GM19351 (cell line): ENCODE data around the gene MAP3K14.

Experiments used
- ATAC-seq: cut with Tn5 transposase; IDR thresholded peaks from one replicate; pipeline ENCODE4 v1.9.1; 2021; ENCODE audit warnings: mild to moderate bottlenecking, moderate library complexity; ENCODE audit not compliant: unreplicated experiment

Gene MAP3K14

DNA sequence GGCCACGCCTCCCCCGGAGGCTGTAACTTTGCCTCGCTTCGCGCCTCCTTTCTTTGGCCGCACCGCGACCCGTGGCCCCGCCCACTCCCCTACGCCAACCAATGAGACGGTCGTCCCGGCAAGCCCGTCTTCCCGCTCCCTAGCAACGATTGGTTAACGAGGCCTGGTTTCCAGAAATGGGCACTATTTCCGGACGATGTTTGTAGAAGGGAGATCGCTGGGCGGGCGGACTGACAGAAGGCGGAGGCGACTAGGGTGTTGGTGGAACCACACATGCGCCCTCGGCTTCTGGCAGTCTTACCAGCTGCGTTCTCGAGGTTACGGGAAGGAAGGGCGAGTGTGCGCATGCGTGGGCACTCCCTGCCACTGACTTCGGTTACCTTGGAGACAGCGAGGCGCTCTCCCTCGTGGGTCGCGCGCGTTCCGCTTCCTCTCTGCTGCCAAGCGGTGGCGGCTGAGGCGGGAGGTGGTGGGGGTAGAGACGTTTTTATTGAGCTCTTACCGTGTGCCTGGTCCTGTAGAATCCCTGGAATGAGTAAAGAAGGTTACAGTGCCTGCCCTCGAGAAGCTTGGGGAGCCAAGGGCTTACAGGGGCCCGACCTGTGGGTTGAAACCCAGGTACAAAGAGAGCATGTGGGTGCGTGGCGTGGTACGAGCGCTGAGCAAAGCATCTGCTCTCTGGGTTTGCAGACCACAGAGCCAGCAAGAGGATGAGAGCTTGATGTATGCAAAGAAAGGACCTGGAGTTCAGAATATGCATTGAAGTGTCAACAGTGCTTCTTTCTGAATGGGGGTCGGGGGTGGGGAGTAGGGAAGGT is 500 bp upstream of the MAP3K14 start:
- ATAC-seq, result peak; percentile 70

DNA sequence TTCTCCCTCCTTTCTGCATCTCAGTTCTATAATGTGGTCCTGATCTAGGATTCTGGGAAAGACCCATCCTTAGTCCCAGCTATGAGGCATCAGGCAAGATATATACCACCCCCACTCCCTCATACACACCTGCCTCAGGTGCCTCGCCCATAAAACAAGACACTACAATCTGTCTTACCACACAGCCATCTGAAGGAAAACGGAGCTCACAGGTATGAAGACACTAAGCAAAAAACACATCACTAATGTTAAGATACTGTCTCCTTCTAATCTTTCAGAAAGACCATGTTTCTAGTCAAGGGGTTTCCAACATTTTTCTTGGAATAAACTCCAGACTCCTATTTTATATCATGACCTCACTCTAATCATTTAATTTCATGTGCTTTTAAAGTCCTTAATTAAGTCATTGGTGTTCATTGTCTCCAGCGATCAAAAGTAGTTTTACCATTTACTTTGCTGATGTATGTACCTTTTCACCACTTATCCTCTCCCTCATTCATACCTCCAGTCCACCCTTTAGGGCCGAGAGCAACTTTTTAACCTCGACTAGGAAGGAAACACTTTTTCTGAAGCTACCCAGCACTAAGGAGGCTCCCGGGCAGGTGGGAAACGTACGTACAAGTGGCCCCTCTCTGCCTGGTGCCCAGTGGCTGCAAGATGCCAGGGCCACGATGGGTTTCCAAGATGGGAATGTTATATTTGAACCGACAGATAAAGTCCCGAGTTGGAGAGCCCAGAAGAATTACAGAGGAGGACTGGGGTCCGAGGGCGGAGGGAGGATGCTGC is 979 bp downstream of the MAP3K14 start:
- no peak for ATAC-seq

DNA sequence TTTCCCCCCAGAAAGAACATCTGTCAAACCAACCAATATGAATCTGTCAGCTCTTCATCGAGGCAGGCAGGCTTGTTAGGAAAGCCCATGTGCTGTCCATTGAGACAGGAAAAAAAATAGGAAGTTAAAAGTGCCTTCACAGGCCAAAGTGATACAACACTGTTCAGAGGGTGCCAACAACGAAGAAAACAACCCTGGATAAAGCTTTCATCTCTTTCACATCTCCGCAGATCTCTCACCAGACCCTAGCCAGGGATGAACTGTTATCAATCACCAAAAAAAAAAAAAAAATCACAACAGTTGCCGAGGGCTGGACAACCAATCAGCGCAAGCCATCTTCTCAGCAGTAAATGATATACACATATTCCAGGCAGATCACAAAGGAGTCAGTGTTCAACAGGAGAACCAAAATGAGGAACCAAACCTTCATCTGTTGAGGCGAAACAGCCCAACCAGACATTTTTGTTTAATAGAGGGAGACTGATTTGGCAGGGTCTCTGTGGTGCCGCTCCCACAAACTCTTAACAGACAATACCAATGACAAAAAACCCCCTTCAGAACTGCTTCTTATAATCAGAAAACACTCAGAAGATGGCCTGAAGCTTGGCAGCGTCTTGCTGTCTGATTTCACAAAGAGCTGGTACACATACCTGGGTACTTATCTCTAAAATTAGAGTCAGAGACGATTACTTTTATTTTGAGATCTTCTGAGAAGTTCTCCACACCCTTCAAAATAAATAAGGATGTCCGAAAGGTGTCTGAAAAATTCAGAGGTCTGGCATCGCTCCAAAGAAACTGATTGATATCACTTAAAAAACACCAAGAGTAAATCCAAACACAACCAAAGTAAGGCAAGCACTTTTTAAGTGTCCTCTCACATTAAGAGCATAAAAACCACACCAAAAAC is 1.8 kb downstream of the MAP3K14 start:
- ATAC-seq, result no peak

DNA sequence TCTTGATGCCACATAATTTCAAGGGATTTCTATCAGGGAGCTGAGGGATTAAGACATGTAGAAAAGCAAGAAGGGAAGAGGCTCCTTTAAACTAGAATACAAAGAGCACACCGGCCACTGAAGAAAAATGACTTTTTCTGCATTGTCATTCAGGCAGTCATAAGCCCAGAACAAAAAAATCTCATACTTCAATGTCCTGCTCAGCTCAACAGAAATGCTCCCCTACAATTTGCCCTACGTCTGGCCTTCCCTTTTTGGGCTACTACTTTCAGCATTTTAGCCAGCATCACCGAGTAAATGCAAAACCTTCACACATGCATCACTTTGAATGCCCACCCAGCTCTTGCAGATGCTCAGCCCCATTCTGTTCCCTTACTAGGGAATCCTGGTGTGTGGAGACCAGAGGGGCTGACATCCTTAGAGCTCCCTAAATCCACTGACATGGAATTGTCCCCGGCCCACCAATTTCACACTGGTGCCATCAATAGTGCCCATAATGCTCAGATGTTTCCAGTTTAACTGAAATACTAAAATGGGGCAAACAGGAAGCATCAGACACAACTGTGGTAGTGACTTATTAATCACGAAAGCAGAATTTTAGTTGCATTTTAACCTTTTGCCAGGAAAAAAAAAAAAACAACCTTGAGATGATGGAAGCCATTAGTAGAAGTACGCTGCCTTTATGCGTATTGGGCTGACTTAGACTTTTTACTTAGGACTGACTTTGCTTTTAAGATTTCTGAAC is 2.7 kb downstream of the MAP3K14 start:
- ATAC-seq, result no peak

DNA sequence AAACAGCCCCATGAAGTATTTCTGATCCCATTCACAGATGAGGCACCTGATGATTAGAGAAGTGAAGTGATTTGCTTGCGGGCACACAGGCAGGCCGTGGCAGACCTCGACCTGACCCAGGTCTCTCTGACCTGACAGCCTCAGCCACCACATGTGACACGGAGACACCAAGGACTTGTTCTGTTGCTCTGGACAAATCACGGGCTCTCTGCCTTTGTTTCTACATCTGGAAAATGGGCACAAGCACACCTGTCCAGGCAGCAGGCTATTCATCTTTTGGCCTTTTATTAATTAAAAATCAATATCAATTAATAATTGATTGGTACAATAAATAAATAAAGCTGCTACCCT is 3.4 kb downstream of the MAP3K14 start:
- no peak for ATAC-seq

DNA sequence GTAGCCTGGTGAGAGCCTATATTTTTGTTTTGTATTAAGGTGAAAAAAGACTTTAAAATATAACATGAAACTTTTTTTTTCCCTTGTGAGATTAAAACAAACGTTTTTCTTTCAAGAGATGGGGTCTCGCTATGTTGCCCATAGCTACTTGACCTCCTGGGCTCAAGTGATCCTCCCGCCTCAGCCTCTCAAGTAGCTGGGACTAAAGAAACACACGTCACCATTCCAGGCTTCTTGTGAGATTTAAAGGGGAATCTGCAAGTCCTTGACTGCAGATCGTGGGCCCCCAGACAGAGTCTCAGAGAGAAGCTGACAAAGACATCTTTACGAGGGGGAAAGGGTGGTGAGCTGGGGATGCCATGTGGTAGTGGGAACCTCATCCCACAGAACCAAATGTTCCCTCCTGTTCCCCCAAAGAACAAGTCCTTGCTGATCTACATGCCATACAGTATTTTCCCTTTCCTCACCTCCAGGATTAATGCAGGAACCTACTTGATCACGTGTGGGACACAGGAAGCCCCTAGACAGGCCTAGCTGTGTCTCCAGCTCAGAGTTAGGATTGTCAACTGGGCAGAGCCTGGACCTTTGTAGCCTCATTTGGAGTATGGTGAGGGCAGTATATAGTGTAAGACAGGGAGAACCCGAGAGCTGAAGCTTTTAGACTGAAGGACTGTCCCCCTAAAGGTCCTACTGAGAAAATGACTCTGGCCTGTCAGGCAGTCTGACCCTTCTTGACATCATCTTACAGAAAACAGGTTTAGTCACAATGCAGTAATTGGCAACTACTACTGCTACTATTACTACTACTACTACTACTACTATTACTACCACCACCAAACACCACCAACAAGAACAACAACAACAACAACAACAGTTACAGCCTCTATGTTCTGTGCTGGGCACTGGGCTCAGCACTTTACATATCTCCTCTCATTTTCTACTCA is 4.1 kb downstream of the MAP3K14 start:
- no peak for ATAC-seq

DNA sequence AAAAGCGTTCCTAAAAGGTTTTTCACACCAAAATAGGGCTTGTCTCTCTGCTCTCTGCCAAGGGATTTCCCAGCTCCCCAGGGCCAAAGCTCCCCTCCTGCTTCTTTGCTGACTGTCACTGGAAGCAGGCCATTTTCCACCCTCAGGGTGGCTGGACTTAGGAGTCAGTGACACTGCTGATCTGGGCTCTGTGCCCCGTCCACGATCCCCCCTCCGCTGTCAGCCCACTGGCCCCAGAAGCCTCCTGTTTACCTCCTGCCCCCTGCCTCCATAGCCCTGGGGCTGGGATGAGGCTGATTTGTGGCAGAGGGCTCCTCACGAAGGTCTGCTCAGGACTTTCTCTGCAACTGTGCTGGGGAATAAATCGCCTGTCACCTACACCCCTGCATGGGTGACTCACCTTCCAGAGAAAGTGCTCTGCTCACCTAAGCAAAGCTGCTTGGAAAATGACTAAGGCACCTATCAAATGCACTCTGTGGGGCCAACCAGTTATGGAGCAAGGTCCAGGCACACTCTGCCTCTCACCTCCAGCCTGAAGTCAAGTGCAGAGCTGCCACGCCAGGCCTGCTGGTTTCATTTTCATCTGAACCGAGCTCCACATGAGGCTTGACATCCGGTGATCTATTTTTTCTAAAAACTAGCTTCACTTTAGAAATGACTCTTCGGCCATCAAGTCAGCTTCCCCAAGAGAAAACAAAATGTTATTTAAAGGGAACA is 4.9 kb downstream of the MAP3K14 start:
- no peak for ATAC-seq

DNA sequence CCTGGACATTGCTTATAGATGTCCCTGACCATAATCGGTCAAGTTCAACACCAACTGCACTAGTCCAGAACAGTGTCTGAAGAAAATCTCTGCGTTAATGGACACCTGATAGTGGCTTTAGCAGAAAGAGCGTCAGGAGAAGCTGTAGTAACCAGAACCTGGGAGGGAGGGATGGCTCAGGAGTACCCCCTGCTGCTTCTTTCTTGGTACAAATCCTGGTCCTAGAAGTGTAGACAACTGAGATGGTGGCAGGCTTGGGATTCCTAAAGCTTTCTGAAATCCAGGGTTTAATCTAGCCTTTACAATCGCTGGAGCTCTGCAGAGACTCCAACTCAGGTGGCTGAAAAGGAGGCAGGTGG is 5.4 kb downstream of the MAP3K14 start:
- no peak for ATAC-seq

DNA sequence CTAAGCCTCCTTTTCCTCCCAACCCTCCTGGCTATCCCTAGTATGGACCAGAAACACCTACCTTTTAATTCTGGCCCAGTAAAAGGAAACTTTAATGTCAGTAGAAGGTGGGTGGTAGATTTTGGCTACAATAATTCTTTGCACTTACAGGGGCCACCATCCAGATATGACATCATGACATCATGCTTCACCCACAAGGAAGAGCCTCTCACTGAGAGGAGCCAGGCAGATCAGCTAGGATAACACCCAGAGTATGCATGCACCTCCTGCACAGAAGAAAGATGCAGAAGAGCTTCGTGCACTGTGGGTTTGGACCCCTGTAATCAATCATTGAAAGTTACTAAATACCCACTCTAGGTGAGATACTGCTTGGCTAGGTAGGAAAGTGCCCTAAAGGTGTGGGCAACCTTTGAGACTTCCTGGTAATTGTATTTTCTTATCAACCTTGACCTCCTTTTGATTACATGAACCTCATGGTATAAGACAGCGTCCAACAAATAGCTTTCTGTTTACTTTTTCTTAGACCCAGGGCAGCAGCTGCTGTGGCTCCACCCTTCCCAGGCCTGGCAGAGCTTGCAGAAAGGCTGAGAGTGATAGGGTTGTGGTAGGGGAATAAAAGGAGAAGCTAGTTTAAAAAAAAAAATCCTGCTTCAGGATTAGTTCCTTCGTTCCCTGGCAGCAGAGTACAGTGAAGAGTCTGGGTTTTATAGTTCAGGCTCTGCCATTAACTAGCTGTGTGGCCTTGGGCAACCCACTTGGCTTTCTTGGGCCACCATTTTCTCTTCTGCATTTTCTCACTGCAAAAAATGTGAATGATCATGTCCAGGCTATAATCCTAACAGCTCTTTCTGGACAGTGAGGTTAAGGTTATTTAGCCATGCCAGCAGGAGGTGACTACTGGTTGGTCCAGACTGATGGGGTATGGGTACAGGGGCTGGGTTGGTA is 6.2 kb downstream of the MAP3K14 start:
- ATAC-seq, result no peak

DNA sequence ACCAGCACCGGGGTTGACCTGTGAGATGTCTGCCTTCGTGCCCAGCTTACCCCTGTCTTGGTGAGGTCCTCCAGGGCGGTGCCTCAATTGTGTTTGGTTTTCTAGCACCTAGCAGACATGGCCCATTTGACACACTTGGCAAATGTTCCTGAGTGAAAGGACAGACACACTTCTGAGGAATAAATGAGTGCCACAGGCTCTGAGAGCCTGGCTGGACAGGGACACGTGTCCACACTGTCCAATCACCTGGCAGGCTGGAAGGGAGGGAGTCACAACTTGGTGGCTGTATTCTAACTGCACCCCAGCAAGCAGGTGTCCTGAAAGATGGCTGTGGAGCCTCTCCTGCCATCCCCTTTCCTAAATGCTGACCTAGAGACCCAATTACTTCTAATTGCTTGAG is 7.4 kb downstream of the MAP3K14 start:
- no peak for ATAC-seq

DNA sequence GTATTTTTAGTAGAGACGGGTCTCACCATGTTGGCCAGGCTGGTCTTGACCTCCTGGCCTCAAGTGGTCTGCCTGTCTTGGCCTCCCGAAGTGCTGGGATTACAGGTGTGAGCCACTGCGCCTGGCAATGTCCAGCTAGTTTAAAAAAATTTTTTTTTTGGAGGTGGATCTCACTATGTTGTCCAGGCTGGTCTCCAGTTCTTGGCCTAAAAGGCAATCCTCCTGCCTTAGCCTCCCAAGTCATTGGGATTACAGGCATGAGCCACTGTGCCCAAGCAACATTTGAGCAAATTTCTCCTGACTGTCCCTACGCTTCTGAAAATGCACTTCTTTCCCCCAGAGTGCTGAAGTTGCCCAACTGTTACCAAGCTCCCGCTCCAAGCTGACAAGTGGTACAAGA is 8.0 kb downstream of the MAP3K14 start:
- ATAC-seq, result no peak

DNA sequence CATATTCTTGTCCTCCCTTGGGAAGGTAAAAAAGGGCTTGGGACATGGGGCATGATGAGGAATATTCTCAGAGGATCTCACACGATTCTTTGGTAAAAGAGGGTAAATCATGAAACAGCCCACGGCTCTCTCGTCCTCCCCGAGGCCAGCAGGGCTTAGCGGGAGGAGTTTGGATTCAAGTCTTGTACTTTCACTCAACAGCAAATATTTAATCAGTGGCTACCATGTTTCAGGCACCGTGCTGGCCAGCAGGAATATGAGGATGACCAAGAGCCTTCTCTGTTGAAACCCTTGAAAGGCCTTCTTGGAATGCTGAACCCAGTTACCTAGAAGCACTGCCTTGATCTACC is 8.8 kb downstream of the MAP3K14 start:
- no peak for ATAC-seq

DNA sequence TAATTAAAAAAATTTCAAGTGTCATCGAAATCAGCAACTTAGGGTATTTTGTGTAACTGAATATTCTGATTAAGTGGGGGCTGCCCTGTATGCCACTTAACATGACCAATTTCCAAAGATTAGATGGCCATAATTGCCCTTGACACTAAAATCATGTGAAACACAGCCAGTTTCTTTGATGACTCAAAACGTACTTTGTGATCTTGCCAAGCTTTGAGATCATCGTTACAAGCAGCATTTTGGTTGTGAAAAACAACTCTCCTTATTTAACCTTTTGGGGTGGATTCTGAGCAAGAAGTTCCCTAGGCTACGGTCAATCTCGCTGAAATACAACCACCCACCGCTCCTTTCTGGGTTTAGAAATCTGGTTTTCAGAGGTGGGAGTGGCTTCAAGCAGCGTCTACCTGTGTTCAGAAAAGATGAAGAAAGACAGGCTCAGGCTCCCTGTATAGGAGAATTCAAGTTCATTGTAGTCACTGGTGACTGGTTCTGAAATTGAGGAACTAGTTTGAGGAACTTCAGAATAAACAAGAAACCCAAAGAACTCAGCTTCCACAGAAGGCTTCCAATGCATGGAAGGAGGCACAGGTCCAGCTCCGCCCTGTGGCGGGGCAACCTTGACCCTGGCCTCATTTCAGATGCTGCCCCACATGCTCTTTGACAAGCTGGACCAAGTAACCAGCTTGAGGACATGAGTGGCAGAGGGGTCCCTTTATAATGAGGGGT is 9.4 kb downstream of the MAP3K14 start:
- peak; percentile 46 for ATAC-seq

DNA sequence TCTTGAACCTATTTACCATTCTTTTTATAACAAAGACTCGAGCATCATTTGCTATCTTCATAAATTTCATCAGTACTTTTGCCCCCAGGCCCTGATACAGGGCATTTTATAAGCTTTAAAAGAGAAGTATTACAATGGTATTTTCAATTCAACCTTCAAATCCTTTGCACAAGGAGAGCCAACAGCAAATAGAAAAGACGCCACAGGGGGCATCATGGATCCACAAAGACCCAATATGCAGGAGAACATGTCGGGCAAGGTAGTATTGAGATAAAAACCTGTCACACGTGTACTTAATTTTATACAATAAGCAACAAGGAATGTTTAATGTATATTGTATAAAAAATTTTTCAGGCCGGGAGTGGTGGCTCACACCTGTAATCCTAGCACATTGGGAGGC is 10.2 kb downstream of the MAP3K14 start:
- ATAC-seq, result no peak

DNA sequence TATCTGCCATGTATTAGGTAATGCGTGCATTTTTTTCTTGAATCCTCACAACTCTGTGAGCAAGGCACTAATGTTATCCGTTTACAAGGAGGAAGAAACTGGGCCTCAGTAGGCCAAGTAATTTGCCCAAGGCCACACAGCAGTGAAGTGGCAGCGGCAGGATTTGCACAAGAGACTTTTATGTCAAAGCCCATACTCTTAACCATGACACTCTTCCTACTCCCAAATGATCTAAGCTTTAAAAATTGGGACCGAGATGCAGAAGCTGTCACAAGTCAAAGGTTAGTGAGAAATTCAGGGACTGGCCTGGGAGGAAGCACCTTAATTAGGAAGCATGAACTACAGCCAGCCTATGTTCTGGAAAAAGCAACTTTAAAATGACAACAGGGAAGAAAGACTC is 10.7 kb downstream of the MAP3K14 start:
- ATAC-seq, result no peak

DNA sequence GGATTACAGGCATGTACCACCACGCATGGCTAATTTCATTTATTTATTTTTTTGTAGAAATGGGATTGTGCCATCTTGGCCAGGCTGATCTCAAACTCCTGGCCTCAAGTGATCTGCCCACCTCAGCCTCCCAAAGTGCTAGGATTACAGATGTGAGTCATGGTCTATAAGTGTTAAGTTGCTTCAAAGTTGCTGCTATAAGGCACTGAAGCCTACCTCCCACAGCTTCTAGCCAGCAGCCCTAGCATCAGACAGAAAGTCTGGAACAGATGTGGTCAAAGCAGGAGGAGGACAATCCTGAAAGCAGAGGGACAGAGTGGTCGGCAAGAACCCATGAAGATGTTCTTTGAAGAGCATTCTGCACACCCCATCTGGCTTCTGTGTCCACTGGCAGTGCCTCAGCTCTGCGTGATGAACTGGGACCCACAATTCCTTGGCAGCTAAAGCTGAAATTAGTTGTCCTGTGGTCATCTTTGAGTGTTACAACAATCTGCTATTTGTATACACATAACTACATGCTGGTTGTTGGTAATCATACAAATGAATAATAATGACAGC is 11.2 kb downstream of the MAP3K14 start:
- ATAC-seq, result no peak

DNA sequence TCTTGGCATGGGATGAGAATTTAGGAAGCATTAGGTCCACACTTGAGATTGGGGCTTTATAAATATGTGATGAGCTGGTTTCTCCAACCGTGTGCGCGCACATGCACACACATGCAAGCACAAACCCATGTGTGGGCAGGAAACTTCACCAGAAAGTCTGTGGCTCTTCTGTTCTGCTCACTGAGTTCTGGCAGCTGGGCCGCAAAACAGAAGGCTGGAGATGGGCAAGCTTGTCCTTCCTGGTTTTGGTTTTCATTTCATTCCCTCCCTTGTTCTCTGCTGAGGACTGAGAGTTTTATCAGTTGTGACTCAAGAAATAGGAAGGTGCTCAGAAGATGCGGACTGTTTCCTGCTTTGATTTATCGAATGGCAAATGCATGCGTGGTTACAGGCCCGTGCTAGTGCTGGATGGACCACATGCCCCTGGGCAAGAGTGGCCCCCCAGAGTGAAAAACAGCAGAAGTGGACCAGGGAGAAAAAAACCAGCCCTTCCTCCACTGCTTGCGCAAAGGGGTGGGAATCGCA is 14.1 kb downstream of the MAP3K14 start:
- ATAC-seq, result peak; percentile 53
